Epithelial cell of proximal tubule (primary cell): ENCODE results near the gene APOL1. TPM values are rescaled to one million over a fixed set of nuclear protein-coding genes. Genes with fewer than 3 reads are reported as not detected.

Experiments
- DNase-seq: peaks from one replicate; pipeline ENCODE4 v3.0.0-alpha.2; 2011; ENCODE audit warnings: low read depth
- H3K4me3 ChIP-seq: 2 replicates; pipeline ENCODE4 v1.5.1; 2011; ENCODE audit warnings: low read depth, mild to moderate bottlenecking, low read length
- CTCF ChIP-seq: conservative IDR thresholded peaks from 2 replicates; pipeline ENCODE4 v1.5.1; 2012; ENCODE audit warnings: low read depth, mild to moderate bottlenecking, low read length
- total RNA-seq: library from RNA; depleted of rRNA; stranded (reverse); fragments of >200 nt; gene quantifications from 2 replicates; pipeline ENCODE4 v1.2.3, GENCODE V29; 2015

APOL1 gene
- total RNA-seq, 1 donor from 2014 or later: 5.7 TPM

- H3K4me3 ChIP-seq: no peak overlapping the region
- DNase-seq: no peak
- no peak for TF ChIP-seq CTCF
Measured at GRCh38 chr22:36311386-36312085, 58.6 kb downstream of the APOL1 start.

- no peak overlapping the region for H3K4me3 ChIP-seq
- no peak for DNase-seq
- no peak for TF ChIP-seq CTCF
Measured at GRCh38 chr22:36315325-36315724, 62.4 kb downstream of the APOL1 start.

- no peak overlapping the region for H3K4me3 ChIP-seq
- DNase-seq: no peak
- TF ChIP-seq CTCF: no peak
Measured at GRCh38 chr22:36316419-36316818, 63.5 kb downstream of the APOL1 start.

Other genes with a start within 250 kb of the APOL1 start
- gene RBFOX2, start 224.3 kb upstream of the APOL1 start, total RNA-seq: 67.0 and 70.8 TPM in 2 replicates
- 2.1 and 4.8 TPM in 2 replicates for gene APOL3, start 92.4 kb upstream of the APOL1 start, total RNA-seq
- gene APOL4, start 51.3 kb upstream of the APOL1 start, total RNA-seq: 0.07 TPM in 1 of 2 replicates, not detected in the other
- 22.8 and 37.8 TPM in 2 replicates for gene APOL2, start 13.6 kb upstream of the APOL1 start, total RNA-seq
- gene MYH9, start 134.8 kb downstream of the APOL1 start, total RNA-seq: 797 and 896 TPM in 2 replicates
- 72.1 and 76.6 TPM in 2 replicates for gene TXN2, start 228.5 kb downstream of the APOL1 start, total RNA-seq